GM19468 (cell line): ENCODE measurements around the gene ATP7B.
A peak's percentile ranks its signal among the peaks of the same experiment; 100 is the strongest.

ENCODE experiments used
- ATAC-seq: cut with Tn5 transposase; IDR thresholded peaks from one replicate; pipeline ENCODE4 v1.9.1; 2021; ENCODE audit warnings: mild to moderate bottlenecking, moderate library complexity, moderate number of reproducible peaks; ENCODE audit not compliant: unreplicated experiment; ENCODE audit errors: extremely low read depth

Gene ATP7B

DNA sequence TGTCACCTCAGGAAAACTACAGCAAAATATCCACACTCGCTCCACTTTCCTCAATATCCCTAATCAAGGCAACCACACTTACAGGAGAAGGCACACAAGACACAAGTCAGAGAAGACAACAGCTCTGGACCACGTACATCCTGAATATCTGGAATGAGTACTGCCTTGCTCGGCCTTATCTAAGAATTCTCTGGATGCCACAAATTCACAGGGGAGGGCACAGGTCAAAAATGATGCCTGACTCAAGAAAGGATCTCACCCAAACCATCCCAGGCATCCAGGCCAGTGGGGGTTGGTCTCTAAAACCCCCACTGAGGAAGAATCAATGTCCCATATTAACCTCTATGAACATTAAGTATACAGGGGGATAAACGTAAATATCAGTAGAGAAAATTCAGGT is 29.9 kb downstream of the ATP7B start:
- no peak for ATAC-seq

DNA sequence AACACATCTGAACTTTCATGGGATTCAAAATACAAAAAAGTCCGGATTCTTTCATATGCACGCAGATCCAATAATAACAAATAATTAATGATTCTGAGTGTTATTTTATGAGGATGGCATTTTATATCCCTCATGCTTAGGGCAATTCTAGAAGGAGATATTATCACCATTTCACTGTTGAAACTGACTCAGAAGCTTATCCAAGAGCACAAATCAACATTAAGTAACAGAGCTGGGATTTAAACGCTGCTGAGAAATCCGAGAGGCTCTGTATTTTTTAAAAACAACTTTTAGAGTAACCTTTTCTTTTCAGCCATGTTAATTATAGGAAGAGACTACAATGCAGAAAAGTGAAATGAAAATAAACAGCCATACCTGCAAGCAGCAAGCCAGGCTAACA is 30.3 kb downstream of the ATP7B start:
- no peak for ATAC-seq

DNA sequence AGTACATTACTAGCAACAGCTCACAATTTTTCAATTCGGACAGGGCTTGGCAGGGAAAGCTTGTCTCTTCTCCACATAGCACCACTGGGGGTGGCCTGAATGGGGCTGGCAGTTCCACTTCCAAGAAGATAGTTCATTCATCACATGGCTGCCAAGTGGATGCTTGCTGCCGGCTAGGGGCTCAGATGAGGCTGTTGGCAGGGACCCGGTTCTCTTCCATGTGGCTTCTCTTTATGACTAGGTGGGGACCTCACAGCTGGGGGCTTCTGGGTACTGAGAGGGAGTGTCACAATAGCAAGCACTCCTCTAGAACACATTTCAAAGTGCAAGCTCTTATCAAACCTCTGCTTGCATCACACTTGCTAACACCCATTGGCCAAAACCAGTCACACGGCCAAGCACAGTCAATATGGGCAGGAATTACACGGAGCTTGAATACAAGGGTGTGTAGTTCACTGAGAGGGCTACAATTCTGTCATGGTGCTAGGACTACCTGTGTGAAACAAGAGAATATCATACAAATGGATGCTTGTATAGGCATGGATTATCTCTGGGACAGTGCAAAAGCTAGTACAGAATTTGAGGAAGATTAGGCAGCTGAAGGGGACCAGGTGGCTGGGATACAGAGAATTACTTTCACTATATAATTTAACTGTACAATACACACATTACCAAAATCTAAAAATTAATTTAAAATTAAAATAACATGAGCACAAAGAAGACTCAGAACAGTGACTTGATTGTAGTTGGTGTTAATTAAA is 32.3 kb downstream of the ATP7B start:
- no peak for ATAC-seq

DNA sequence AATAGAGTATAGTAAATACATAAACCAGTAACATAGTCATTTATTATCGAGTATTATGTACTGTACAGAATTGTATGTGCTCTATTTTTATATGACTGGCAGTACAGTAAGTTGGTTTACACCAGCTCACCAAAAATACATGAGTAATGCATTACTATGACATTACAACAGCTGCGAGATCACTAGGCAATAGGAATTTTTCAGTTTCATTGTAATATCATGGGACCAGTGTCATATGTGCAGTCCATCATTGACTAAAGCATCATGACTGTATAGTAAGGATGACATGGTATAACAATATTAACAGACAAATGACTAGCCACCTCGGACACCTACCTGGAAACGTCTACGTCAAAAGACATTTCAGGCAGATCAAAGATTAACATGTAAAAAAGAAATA is 33.6 kb downstream of the ATP7B start:
- no peak for ATAC-seq

DNA sequence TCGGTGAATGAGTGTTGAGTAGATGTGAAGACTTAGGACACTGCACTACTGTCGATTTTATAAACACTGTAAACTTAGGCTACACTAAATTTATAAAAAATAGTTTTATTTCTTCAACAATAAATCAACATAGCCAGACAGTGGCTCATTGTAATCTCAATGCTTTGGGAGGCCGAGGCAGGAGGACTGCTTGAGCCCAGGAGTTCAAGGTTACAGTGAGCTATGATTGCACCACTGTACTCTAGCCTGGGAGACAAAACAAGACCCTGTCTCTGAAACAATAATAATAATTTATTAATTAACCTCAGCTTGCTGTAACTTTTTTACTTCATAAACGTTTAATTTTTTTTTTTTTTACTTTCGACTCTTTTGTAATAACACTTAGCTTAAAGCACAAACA is 34.4 kb downstream of the ATP7B start:
- no peak for ATAC-seq

DNA sequence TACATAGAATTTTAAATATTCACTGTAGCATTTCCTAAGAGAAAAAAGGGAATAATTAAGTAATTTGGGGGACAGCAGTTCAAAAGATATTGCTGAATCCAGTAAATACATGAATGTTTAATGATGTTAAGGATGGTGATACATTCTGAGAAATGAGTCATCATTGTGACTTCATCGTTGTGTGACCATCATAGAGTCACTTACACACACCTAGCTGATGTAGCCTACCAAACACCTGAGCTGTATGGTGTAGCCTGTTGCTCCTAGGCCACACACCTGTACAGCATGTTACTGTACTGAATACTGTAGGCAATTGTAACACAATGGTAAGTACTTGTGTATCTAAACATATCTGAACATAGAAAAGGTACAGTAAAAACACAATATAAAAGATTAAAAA is 34.8 kb downstream of the ATP7B start:
- ATAC-seq: no peak

DNA sequence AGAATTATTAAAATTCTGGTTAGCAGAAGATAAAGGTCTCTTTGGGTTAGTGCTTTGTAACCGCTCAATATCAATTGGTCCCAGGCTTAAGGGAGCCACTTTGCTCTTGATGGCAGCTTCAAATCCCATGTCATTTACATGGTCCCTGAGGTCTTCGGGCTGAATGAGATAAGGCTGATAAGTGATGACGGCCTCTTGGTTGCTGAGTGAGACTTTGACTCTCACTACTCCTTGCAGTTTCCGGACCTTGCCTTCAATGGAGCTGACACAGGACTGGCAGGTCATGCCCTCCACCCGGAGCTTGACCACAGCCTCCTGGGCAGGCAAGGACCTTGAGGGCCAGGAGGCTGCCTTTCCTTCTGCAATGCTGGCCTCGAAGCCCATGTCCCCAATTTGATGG is 36.8 kb downstream of the ATP7B start:
- no peak for ATAC-seq

DNA sequence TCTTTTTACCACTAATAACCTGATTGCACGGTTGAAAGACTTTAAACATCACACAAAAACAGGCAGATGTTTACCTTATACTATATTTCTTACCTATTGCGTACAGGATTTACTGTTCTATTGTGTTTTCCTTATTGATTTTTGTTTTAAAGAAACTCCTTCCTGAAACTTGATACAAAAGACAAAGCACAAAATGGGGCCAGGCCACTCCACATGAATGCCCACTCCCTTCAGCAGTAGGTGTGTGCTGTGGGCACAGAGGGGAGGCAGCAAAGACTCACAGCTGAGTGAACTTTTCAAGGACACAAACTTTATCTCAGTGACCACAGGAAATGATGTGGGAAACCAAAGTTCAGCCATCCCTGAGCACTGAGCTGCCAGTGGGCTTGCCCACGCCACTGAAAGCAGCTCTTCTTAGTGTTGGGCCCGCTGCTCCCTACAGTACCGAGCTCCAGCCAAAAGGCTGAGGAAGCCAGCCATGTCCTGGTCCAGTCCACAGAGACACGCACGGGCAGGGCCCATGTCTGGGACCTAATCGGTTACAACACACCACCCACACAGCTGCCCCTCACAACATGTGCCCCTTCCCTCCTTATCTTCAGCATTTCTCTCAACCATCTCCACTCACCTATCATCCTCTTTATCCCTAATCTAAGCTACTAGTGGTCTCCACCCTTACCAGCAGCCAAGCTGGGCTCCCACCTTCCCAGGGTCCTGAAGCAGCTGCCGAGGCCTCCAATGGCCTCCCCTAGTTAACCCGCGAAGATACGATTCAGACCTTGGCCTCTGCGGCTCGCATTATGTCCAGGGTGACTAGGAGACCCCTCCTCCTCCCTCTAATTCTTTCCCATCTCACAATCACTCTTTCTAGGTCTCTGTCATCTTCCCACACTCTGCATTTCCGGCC is 39.5 kb downstream of the ATP7B start:
- no peak for ATAC-seq

DNA sequence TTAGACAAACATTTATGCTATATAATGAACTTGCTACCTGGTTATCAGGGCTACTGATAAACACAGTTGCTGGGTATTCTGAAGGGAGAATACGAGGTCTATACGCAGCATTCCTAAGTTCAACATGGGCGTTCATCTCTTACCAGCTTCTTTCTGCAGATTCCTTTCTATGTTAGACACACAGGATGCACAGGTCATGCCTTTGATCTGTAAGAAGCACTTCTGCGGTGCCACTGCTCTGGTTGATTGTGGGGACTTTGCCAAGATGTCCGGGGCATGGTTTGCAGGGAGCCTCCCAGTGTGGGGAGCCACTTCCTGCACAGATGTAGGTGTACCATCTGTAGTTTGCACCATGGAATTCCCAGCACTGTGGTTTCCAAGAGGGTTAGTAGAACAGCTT is 40.9 kb downstream of the ATP7B start:
- ATAC-seq: no peak

DNA sequence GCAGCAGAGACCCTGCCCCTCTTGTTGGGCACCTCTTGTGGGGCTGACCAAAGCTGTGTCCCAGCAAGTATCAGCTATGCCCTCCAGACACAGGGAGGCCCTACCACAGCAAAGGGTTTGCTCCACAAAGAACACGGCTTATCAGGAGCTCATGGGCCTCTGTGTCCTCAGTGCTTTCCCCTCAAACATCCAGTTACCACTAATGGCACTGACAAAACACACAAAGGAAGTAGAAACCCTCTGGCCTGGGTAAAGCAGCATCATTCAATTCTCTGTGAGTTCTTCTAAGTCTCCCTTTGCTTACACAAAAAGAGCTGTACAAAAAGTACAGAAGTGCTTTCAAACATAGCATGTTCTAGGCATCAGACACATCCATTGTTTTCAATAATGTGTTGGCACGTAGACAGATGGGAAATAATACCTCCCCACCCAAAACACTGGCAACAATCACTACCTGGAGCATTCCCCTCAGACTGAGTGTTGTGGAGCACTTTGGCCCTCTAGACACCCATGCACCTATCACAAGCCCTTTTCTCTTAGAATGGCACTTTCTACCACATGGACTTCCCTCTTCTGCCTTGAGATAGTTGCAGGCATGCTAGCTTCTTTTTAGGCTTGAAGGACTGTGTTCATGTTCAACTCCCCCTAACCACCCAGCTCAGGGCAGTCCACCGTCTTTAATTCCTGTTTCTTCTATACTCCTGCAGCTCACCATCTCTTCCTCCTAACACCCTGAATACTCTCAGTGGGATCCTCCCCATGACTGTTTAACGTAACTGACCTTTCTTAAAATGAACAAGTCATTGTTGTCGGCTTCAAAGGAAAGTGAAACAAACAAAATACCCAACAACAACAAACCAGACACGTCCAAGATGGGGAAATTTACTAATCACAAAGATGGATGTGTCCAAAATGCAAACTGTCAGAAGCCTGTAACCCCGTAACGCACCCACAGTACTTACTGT is 43.5 kb downstream of the ATP7B start:
- no peak for ATAC-seq

DNA sequence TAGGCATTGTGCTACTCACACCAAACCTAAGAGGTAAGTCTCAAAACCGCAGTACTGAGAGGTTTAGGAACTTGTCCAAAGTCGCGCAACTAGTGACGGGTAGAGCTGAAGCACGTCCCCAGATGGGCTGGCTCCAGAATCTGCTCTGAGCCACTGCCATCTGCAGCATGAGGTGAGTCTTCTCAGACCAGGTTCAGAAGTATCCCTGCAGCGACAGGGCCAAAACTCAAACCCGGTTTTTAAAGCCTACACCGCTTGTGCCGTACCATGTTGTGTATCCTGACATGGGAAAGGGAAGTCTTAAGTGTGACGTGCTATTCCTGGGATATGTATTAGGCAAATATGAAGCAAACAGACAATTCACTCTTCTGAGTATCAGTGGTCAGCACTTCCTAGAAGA is 45.1 kb downstream of the ATP7B start:
- ATAC-seq: no peak

DNA sequence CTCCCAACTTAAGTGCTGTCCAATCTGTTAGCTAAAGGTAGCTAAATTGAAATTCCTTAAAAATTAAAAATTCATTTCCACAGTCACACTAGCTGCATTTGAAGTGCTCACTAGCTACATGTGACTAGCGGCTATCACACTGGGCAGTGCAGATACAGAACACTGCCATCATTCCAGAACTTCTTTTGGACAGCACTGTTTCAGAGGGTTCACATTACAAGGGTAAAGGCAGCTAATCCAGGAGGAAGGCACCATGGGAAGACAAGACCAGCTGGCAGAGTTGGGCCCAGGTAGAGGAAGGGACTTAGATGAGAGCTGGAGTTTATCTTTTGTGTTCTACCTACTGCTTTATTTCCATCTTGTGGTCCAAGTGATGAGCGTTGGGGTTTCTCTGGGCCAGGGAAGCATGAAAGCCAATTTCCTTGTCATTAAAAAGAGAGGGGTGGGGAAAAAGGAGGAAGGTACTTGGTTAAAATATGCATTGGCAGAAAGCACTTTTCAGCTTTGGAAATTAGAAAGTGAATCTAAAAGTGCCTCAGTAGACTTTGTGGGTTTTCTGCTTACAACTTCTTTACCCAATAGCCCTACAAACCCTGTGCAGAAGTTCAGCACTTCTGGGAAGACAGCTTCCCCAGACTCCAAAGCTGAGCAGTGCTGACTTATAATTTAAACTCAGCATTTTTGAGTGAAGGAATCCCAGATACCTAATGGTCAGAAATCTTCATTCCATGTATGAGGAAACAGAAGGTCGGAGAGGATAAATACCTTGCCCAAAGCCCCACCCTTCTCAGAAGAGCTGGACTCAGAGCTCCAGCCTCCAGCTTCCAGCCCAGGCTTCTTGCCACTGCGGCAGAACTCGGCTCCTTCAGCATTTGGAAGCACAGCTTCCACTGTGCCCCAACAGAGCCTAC is 49.5 kb downstream of the ATP7B start:
- no peak for ATAC-seq

DNA sequence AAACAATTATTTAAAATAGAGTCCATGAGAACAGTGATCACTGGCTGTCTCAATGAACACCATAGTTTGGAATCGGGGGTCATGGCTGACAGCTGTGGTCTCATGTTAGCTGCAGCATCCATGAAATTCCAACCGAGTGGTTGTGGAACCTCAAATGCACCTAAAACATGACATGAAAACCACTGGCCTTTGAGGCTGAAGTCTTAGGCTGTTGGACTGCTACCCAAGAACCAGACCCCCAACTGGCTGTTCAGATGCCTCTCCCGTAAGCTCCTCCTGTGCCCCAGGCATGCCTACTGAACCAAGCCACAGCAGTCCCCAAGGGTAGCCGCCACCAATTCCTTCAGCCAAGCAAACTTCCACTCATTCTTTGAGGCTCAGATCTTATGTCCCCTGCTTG is 50.5 kb downstream of the ATP7B start:
- no peak for ATAC-seq

DNA sequence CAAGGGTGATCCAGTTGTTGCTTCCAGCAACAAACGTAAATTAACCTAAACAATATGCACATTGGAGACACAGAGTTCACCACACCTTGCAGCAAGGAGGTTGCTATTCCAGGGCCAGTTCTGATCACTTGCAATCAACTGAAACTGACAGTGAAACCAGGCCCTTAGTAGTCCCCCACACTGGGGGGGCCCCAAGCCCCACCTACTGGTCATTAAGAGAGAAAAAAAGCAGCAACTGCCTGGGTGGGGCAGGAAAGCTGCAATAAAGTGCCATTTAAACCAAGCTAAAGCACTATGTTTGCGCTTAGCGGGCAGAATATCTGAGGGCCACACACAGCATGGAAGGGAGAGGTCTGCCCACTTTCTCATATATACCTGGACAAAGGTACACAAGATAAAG is 51.5 kb downstream of the ATP7B start:
- peak; percentile 42 for ATAC-seq

DNA sequence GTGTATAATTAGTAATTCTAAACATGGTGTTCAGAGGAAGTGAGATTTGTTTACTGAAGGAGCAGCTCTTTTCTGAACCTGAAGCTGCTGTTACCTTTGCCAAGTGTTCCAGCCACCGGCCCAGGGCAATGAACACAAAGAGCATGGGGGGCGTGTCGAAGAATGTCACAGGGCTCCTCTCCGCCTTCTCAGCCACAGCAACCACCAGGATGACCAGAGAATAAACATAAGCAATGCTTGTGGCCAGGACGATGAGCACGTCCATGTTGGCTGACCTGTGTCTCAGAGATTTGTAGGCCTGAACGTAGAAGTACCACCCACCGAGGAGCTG is 53.1 kb downstream of the ATP7B start:
- ATAC-seq: no peak

DNA sequence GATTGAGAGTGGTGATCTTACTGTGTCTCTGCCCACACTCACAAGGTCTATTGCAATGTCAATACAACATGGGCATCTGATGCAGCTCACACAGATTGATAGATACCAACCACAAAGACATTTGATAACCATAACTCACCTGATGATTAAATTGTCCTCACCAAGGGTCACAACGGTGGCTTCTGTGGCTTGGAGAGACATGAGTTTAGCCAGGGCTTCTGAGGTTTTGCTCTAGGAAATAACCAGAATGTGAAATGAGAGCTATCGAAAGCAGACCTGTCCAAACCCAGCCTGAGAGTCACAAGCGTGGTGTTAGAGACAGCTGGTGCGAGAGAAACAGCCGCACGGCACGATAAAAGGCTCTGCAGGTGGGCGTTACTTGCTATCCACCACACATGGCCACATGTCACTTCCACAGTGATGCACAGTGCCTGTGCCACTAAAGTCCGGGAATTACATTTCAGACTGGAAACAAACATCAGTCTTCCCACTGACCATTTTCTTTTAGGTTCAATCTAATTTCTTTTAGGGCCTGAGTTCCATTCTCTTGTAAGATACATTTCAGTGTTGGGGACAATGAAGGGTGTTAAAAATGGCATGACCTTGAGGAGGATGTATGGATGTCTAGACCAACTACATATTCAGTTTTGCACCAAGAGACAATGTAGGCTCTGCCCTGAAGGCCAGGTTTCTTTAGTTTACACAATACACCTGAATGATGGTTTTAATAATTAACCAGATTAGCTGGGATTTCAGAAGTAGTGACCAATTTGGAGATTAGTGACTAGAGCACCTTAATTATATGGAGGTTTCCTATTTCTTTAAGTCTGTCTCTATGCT is 53.7 kb downstream of the ATP7B start:
- ATAC-seq: peak; percentile 23

DNA sequence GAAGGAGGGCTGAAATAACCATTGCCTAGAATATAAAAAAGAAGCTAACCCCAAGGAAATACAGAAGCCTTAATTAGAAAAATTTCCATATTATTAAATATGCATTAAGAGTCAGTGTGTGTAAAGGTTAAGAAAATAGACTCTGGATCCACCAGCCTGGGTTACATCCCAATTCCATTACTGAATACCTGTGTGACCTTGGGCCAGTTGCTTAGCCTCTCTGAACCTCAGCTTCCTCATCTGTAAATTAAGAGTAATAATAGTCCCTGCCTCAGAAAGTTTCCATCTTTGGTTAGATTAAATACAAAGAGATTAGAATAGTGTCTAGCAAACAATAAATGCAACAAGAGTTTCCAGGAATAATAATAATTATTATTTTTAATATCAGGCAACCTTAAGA is 54.5 kb downstream of the ATP7B start:
- ATAC-seq: no peak

DNA sequence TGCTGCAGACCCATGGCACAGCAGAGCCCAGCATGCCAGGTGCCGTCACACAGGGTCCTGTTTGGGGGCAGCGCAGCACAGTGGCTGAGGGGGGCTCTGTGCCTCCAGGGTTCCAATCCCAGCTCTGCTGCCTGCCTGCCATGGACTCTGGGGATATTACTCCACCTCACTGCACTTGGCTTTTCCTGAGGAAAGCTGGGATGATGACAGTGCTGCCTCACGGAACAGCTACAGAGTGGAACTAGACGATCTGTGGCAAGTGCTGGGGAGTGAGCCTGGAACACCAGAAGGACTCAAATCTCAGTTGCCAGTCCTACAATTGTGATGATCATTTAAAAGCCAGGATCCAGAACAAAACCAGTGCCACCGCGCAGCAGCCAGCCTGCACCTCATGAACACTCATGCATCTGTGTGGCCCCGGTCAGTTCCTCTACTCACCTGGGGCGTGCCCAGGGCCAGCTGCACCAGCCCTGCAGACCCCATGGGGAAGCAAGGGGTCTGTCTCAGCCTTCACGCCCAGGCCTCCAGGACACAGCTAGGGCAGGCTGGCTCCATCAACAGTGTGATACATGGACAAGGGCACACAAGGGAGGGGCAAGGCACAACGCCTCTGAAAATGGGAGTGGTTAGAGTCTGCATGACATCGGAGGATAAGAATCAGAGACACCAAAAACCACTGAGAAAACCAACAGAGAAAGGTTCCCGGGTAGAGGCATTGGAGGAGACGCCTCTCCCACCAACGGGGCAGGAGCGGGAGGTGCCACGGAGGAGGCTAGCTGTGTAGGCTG is 55.2 kb downstream of the ATP7B start:
- ATAC-seq: no peak
